Activated CD4-positive, CD25-positive, alpha-beta regulatory T cell treated with anti-CD3 and anti-CD28 coated beads, Interleukin-2, amount 50 U/mL, for 16 hours (primary cell): Measurements from ENCODE around the gene VSTM4.

Experiments
- DNase-seq: peaks from one replicate; pipeline ENCODE4 v3.0.0-alpha.2; 2020; ENCODE audit warnings: low read depth, low spot score

The VSTM4 gene

DNA sequence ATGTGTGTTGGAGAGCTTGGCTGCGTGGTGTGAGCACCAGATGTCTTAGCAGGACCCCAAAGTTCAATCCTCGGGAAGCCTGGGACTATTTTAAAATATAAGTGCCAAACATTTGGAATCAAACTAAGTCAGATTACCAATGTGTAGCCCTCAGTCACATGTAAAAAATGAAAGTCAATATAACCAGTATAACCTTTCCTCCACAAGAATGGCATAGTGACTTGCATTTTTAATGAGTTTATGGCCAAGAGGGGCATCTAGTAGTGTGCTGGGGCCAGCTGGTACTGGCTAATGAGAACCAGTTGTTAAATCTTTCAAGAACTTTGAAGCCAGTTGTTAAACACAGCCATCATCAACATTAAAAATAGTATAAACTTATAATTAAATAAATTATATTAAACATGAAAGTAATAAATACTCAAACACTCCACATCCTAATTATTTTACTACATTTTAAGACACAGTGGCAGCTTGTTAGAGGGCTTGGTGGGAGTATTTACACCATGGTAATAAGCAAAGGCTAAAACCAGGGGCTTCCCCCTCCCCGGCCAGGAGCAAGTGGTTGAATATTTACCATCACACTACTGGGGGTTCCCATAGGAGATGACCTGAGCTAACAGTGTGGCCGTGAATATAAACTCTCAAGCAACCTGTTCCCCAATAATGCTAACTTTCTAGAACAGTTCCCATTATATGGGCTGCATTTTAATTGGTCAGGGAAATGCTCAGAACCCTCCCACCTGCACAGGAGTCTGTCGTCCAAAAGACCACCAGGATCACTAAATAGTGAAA, 26.4 kb upstream of the VSTM4 start:
- no peak for DNase-seq

DNA sequence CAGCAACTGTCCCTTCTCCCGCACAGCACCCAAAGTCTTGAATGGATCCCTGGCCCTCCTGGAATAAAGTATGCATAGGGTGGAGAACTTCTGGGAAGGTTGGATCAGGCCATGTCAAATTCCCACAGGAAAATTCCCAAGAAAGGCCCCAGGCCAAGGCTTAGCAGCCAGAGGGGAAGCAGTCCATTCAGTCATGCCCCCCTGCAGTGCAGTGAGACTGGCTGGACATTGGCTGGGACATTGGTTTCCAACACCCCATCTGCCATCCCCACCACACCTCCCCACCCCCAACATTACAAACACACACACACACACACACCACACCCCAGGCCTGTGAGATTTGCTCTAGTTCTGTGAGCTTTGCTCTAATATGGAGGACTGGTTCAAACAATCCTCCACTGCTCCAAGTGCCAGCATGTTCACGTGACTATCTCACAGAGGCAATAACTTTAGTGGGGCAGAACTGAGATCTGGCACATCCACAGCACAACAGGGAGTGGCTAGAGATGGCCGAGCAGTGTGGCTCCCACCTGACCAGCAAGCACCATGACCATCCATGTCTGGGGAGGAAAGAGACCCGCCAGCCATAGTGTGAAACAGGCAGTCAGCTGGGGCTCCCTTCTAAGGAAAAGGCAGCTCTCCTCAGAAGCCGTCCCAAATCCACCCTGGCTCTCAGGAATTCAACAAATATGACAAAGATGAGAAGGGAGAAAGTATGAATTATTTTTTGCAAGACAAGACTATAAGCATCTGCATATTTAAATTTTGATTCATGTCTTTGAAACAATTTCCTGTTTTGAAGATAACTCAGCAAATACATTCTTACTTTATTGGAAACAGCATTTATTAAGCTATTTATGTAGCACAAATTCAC, 25.2 kb upstream of the VSTM4 start:
- DNase-seq, result no peak

DNA sequence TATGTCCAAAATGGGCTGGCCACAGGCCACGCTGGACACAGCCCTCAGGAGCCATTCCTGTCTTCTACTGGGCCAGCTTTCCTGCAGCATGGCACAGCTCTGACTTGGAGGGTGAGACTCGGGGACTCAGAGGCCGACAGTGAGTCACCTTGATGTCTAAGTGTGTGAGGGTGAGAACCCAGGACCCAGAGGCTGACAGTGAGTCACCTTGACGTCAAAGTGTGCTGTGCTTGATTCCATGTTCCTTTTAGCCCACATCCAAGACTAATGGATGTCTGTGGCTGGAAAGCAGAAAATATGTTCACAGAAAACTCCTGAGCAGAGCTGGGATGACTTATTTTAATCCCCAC, 24.5 kb upstream of the VSTM4 start:
- DNase-seq, result no peak

DNA sequence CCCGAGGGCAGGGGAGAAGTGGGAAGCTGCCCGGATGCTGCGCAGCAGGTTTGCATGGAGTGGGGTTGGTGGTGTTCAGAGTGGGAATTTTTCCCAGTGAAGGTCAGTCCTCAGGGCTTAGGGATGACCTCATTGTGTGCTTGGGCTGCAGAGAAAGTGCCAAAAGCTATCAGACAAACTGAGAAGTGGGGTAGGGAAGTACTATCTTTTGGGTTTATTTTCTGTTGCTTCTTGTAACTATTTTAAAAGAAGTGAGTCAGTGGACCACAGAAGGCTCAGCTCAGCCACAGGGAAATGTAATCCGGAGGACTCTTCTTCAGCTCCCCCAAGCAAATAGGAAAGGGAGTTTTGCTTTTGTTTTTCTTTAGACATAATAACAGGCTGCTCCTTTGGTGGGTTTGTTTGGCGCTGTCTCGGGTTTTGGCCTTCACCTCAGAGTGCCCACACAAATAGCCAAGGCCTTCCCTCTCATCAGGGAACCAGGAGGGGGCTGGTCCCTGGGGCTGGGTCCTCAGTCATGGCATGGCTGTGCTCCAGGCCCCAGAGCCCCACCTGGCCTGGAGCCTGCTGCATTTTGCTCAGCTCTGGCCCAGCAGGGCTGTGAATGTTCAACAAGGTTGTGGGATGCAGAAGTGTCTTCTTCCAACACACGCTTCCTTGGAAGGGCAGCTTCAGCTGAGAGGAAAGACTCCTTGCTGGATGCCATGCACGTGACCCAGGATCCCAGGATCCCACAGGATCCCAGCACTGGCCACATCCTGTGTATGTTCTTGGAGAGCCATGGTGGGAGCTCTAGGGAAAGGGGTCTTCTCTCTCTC, 23.9 kb upstream of the VSTM4 start:
- DNase-seq, result no peak

DNA sequence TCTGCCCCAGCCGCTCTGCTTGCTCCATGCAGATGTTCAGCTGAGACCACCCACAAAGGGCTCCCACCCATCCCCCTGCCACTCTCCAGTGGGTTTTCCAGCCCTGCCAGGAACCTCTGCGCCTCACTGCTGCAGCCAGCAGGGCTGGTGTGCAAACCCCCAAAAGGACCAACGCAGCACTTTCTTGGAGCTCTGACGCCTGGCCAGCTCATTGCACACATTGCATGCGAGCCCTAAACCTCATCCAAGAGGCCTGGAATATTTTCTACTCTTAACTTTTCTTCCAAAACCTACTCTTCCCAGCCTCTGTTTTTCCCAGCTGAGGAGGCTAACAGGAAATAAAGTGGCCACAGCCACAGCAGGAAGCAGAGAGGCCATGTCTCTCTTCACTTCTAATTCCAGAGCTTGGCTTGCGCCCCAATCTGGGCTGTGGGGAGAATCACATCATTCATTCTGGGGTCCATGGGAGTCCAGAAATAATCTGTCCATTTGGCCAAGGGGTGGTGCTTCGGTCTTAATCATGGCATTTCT, 23.1 kb upstream of the VSTM4 start:
- DNase-seq, result no peak

DNA sequence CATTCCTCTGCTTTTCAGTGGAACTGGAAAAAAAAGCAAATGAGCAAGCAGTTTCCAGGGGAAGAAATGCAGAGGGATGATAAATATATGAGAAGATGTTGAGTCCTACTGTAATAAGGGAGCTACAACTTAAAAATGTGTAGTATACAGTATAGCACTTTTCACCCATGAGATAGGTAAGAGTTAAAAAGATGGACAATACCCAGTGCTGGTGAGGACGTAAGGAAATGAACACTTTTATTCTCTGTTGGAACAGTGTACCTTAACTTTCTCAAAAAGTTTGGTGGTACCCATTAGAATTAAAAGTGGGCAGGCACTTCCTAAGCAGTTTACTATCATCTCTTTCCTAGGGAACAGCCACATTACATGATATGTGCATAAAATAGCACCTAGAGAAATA, 21.2 kb upstream of the VSTM4 start:
- no peak for DNase-seq

DNA sequence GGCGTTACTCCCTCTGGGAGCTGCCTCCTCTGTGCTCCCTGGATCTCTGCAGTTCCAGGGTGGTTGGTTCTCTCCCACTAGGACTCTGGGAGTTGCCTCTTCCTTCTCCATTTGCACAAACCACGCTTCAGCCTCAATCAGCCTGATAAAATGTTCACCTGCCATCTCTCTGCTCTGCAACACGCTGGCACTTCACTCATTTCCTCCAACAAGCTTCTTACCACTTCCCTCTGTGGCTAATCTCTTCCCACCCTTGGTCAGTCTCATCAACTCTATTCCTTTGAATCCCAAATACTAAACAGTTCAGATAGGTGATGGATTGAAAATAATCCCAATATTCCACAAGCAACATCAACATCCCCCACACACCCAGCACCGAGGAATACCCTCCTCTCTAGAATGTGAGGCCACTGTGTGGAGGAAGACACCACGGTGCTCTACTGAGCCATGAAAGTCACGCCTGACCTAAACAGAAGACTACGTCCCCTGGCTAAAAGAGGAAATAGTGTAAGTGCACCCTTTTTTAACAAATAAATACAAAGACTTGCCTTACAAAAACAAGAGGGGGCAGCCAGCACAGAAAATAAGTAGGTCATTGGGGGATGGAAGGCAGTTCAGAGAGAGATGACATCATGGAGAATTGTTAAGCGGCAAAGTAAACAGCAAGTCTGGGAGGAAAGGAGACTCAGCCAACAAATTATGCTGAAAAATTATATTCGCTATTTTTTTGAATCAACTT, 20.4 kb upstream of the VSTM4 start:
- no peak for DNase-seq

DNA sequence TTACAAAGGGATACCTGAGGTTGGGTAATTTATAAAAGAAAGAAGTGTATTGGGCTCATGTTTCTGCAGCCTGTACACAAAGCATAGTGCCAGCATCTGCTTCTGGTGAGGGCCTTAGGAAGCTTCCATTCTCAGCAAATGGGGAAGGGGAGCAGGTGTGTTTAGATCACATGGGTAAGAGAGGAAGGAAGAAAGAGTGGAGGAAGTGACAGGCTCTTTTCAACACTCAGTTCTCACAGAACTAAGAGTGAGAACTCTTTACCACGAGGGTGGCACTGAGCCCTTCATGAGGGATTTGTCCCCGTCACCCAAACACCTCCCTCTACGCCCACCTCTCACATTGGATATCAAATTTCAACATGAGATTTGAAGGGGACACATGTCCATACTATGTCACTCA, 19.0 kb upstream of the VSTM4 start:
- DNase-seq, result no peak

DNA sequence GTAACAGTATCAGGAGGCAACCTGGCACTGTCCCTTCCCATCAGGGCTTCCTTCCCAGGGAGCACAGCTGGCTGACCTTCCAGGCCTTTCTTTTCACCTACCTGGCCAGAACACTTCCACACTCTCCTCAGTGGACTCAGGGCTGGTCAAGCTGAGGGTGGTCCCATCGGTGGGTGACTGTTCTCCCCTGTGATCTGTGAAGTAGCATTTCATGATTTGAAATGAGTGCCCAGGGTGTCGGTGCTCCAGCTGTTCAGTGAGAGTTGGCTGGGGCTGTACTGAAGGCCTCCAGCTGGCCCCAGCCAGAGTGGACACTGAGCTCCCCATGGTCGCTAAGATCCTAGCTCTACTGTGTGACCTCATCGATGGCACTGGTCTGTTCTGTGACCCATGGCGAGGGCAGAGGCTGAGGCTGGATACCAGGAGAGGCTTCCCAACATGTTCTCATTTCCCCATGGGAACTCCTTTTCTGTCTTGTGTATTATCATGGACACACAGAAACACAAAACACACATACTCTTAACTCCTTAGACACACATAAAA, 18.5 kb upstream of the VSTM4 start, which contains the start of gene FAM170B:
Gene FAM170B (minus strand): TSS at position 316 of the 543 bp plus-strand sequence. CDS start 103 bp downstream, at position 213.
- DNase-seq, result no peak

DNA sequence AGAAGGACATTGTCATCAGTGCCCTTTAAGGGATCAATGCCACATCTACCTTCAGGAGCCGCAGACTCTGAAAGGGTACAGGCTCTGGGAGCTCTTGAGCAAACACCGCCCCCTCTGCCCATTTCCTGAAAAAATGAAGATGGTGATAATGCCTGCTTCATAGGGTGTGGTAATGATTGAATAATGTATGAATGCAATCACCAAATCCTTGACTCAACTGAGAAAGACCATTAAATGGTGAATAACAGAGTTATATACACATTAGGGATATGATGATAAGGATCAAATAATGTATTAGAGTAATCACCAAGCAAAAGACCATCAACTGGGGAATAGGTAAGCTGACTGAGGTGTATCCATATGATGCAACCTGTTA, 17.0 kb upstream of the VSTM4 start:
- no peak for DNase-seq

DNA sequence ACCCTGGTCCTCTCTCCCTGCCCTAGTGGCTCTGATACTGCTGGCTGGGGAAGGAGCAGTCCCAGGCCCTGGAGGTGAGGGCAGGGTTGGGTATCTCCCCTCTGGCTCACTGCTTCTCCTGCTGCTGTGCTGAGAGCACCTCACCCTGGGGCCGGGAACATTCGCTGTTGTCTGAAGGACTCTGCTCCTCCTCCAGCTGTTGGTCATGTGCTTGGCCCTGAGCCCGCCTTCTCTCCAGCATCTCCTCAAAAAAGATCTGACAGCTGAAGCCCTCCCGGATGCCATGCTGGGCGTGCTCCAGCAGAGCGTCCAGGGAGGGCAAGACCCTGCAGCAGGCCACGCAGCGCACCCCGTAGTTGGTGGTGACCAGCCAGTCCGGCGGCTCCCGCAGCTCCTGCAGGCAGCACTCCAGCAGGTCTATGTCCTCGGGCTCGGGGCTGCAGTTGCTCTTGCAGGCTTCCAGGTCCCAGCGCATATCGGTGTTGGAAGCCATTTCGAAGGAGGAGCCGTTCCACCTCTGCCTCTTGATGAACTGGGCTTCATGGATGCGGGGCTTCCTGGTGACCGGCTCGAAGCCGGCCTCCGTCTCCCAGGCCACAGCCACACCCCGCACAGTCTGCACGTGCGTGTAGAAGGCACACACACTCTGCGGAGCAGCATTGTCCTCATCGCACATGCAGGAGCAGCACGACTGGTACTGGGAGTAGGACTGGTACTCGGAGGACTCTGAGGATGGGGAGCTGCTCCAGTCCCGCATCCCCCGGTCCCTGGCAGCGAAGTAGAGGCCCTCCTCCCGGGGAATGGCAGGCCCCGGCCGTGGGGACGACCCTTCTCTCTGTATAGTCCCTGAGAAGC, 16.4 kb upstream of the VSTM4 start:
- DNase-seq, result no peak

DNA sequence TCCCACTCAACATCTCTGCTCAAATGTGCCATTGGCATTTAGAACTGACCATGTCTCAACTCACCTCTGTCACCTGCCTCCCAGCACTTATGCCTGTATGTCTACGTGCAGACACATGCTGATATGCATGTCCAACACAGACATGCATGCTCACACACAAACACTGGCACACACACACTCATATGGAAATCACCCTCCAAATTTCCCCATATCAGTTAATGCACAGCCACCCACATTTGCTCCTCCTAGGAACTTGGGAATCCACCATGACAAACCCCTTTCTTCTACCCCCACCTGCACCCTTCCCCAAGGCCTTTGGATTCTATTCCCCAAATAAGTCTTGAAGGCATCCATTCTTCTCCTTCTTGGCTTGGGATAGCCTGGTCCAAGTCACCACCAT, 14.1 kb upstream of the VSTM4 start:
- no peak for DNase-seq

DNA sequence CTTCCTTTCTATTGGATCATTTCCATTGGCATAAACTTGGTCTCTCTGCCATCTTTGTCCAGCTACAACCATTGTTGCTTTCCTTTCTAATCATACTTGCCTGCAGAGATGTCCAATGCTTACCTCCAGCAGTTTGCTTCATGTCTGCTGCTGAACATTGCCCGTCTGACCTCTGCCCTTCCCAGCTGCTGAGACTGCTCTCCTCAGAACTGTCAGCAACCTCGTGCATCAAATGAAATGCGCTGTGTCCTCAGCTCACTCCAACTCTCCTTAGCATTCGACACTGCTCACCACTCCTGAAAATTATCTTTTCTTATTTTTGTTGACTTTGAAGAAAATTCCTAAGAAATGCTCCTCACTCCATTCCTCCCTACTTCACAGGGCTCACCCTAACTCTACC, 13.5 kb upstream of the VSTM4 start:
- no peak for DNase-seq

DNA sequence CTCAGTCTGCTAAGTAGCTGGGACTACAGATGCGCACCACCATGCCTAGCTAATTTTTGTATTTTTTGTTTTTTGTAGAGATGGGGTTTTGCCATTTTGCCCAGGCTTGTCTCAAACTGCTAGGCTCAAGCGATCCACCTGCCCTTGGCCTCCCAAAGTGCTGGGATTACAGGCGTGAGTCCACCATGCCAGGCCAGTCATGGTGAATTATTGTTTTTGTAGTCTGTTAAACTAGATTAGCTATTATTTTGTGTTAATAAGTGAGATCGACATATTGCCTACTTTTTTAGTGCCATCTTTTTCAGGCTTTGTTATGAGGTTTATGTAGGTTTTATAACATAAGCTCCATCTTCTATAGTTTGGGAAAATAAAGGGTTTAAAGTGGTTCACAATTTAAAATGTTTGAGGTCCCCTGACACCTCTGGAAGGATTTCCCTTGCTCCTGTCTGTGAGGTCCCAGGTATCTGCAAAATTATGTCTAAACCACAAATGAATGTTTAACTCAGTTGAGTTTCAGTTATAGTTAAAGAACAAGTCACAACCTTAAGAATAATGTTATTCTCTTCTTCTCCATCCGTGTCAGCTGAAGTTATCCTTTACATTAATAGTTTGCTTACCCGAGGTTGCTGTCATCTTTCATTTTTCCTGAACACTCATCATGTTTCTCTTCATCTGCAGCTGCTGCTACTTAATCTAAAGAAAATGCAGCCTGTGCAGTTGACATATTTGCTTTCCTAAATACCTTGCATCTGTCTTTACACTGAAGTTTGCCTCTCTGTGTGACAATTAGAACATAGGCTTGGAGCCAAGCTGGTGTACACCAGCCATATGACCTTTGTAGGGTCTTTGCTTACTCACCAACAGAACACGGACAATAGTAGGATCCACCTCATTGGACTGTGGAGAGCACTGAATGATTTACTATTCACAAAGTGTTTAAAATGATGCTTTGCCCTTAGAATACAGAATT, 8.9 kb upstream of the VSTM4 start:
- no peak for DNase-seq

DNA sequence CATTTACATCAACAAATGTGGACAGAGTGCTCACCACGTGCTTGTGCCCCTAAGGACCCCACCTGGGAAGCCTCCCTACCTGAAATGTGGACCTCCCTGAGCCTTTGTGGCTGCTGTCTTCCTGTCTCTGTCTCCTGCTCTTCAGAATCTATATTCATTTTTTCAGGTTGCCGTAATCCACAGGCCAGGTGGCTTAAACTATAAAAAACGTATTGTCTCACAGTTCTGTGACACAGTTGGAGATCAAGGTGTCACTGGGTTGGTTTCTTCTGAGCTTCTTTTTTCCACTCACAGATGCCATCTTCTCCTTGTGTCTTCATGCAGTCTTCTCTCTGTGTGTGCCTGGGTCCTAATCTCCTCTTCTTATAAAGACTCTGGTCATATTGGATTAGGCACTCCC, 5.6 kb upstream of the VSTM4 start:
- DNase-seq, result no peak

DNA sequence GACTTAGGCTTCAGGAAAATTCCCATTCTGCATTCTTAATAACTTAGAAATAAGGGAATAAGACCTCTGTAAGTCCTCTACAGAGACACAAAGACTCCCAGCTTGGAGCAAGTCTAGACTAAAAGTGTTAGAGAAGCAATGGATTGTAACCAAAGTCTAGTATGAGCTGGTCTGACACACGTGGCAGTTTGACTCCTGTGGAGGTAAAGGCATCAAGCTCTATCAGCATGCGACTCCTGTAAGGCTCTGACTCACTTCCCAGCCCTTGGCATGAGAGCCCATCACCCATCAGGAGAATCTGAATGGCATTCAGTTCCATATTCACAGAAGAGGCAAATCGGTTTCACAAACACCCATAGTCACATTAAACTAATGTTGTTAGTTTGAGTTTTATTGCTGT, 4.4 kb upstream of the VSTM4 start:
- DNase-seq, result no peak

DNA sequence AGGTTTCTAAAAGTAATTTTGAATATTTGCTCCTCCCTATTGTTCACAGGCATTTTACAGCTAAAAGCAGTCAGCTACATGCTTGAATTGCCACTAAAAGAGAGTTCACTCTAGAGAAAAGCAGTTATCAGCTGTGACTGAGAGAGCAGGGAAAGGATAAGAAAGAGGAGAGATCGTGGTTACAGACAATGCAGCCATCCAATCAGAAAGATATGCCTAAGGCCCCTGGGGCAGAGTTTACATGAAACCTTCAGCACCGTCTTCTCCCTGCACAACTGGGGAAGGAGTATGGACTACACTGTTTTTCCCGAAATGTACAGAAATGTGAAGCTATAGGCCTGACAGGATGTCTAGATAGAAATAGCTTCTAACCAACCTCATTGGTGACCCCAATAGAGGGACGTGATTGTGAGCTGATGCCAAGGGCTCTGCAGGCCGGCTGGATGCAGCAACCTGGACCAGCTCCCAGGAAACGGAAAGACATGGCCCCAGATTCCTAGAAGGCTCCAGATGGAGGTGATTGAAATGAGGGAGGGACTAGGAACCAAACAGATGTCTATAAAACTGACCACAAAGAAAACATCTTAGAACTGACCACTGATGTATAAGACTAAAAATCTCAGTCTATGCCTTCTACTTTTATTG, 3.2 kb upstream of the VSTM4 start:
- DNase-seq, result no peak

DNA sequence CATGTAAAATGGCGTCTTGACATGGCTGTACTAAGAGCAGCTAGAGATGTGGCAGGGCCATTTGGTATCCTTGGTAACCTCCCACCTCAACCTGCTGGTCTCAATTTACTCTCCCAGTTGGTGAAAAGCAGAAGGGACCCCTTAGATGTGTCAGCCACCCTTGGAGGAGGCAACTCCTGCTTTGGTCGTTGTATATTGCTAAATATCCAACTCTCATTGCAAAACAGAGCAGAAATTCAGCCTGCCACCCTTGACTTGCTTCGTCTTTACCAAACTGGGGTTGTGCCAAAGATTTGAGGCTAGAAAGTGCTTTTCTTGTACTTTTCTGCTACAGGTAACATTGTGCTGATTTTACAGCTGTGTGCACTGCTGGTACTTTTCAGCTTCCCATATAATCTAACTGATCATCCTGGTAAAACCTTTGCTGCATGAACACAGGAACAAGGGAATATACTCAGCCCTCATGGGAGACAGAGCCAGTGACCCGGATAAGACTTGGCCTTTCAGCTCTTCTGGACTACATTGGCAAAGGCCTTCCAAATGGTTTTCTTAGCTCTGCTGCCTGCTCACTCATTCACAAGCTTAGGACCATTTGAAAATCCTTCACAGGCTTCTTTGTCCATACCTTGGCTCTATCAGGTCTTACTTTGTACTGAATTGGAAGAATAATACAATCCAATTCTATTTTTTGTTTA, 2.2 kb upstream of the VSTM4 start:
- no peak for DNase-seq
